Mesenchymal stem cell (in vitro differentiated cells and primary cell): ENCODE results near the gene C3orf20.
A peak's percentile ranks its signal among the peaks of the same experiment; 100 is the strongest.

ENCODE experiments used
- DNase-seq: peaks from one replicate; pipeline ENCODE4 v3.0.0-alpha.2; 2013
- H2AFZ ChIP-seq: one replicate; pipeline ENCODE4 v1.6.1; 2013; ENCODE audit warnings: low read depth, mild to moderate bottlenecking, control low read depth, inconsistent platforms, low read length, moderate library complexity
- H2AK5ac ChIP-seq: 2 replicates; pipeline ENCODE4 v1.6.1; 2013; ENCODE audit warnings: low read length, moderate library complexity, mild to moderate bottlenecking, inconsistent platforms; ENCODE audit not compliant: severe bottlenecking
- H2BK120ac ChIP-seq: one replicate; pipeline ENCODE4 v1.6.1; 2013; ENCODE audit warnings: low read depth, mild to moderate bottlenecking, inconsistent platforms, low read length, moderate library complexity
- H2BK12ac ChIP-seq, 2 experiments: one replicate each; pipeline ENCODE4 v1.6.1; 2013; ENCODE audit warnings: inconsistent platforms in 2 of 2, low read length in 2 of 2, mild to moderate bottlenecking in 2 of 2, moderate library complexity in 2 of 2, control low read depth in 1 of 2
- H2BK15ac ChIP-seq: one replicate; pipeline ENCODE4 v1.6.1; 2013; ENCODE audit warnings: mild to moderate bottlenecking, low read depth, inconsistent platforms; ENCODE audit not compliant: poor library complexity, severe bottlenecking
- H2BK5ac ChIP-seq: 2 replicates; pipeline ENCODE4 v1.6.1; 2013; ENCODE audit warnings: low read depth, mild to moderate bottlenecking, low read length, control low read depth, inconsistent platforms; ENCODE audit not compliant: poor library complexity, severe bottlenecking
- H3K14ac ChIP-seq, 2 experiments: one replicate each; pipeline ENCODE4 v1.6.1; 2013; ENCODE audit warnings: inconsistent platforms in 2 of 2, low read length in 2 of 2, control low read depth in 1 of 2, mild to moderate bottlenecking in 1 of 2, moderate library complexity in 1 of 2
- H3K18ac ChIP-seq, 2 experiments: one replicate each; pipeline ENCODE4 v1.6.1; 2013; ENCODE audit warnings: inconsistent platforms in 2 of 2, low read length in 2 of 2, control low read depth in 1 of 2, low read depth in 1 of 2, mild to moderate bottlenecking in 1 of 2
- H3K23ac ChIP-seq, 2 experiments: one replicate each; pipeline ENCODE4 v1.6.1; 2013; ENCODE audit warnings: inconsistent platforms in 2 of 2, low read length in 2 of 2, mild to moderate bottlenecking in 2 of 2, moderate library complexity in 2 of 2, control low read depth in 1 of 2
- H3K27ac ChIP-seq: 2 replicates; pipeline ENCODE4 v1.5.1; 2013; ENCODE audit warnings: mild to moderate bottlenecking, moderate library complexity, low read length, control low read depth, inconsistent platforms; ENCODE audit not compliant: poor library complexity, severe bottlenecking
- H3K27me3 ChIP-seq, 2 experiments: 2 replicates each; pipeline versions ENCODE4 v1.6.1 to v1.7.0; 2013; ENCODE audit warnings: low read length in 2 of 2, mild to moderate bottlenecking in 2 of 2, moderate library complexity in 2 of 2, control low read depth in 1 of 2, inconsistent platforms in 1 of 2; ENCODE audit not compliant: control insufficient read depth in 1 of 2, insufficient read depth in 1 of 2
- H3K36me3 ChIP-seq, 2 experiments: 2 replicates each; pipeline versions ENCODE4 v1.6.1 to v1.7.0; 2013; ENCODE audit warnings: low read length in 2 of 2, control low read depth in 1 of 2, inconsistent platforms in 1 of 2, low read depth in 1 of 2, mild to moderate bottlenecking in 1 of 2; ENCODE audit not compliant: insufficient read depth in 2 of 2, control insufficient read depth in 1 of 2
- H3K4ac ChIP-seq, 2 experiments: one replicate each; pipeline ENCODE4 v1.6.1; 2013; ENCODE audit warnings: inconsistent platforms in 2 of 2, low read length in 2 of 2, mild to moderate bottlenecking in 2 of 2, moderate library complexity in 2 of 2, control low read depth in 1 of 2, low read depth in 1 of 2
- H3K4me1 ChIP-seq: 2 replicates; pipeline ENCODE4 v1.6.1; 2013; ENCODE audit warnings: low read depth, low read length, control low read depth; ENCODE audit not compliant: control insufficient read depth, insufficient read depth
- H3K4me2 ChIP-seq: 2 replicates; pipeline ENCODE4 v1.6.1; 2013; ENCODE audit warnings: low read length, mild to moderate bottlenecking, inconsistent platforms; ENCODE audit not compliant: poor library complexity, severe bottlenecking
- H3K4me3 ChIP-seq, 2 experiments: 2 replicates each; pipeline versions ENCODE4 v1.5.1 to v1.7.0; 2013; ENCODE audit warnings: low read length in 2 of 2, mild to moderate bottlenecking in 2 of 2, control low read depth in 1 of 2, low read depth in 1 of 2; ENCODE audit not compliant: insufficient read depth in 1 of 2
- H3K79me1 ChIP-seq: replicated peaks from 2 replicates; pipeline ENCODE4 v1.6.1; 2013; ENCODE audit warnings: mild to moderate bottlenecking, control low read depth, low read length, inconsistent platforms; ENCODE audit not compliant: poor library complexity, severe bottlenecking
- H3K9ac ChIP-seq: 2 replicates; pipeline ENCODE4 v1.7.0; 2013; ENCODE audit warnings: mild to moderate bottlenecking, low read length, moderate library complexity
- H3K9me3 ChIP-seq: 2 replicates; pipeline ENCODE4 v1.7.0; 2013; ENCODE audit warnings: mild to moderate bottlenecking, low read length; ENCODE audit not compliant: control insufficient read depth
- H4K8ac ChIP-seq: one replicate; pipeline ENCODE4 v1.6.1; 2013; ENCODE audit warnings: inconsistent platforms, mild to moderate bottlenecking, low read length, moderate library complexity
- H4K91ac ChIP-seq: one replicate; pipeline ENCODE4 v1.6.1; 2013; ENCODE audit warnings: mild to moderate bottlenecking, low read length, inconsistent platforms
- WGBS: methylation state at CpG from one replicate; pipeline ENCODE4 v1.1.7; 2013; ENCODE audit warnings: mixed read lengths; 5-methylcytosine and 5-hydroxymethylcytosine counted together

The C3orf20 gene

GRCh38 chr3:14640157-14640562, 34.8 kb upstream of the C3orf20 start:
- no peak overlapping the region for H2BK12ac ChIP-seq
- no peaks in the 10 kb centered on the region for H3K36me3 ChIP-seq
- no peak for DNase-seq
- no peaks in the 10 kb centered on the region for H3K9me3 ChIP-seq
- no peak overlapping the region for H4K8ac ChIP-seq
- H2AFZ ChIP-seq = no peak overlapping the region
- 58% methylated on average over 10 of the region's 10 CpGs for WGBS
- H3K79me1 ChIP-seq = no peaks in the 10 kb centered on the region
- H2AK5ac ChIP-seq = no peak overlapping the region
- H3K23ac ChIP-seq = no peak overlapping the region
- peaks cover 44 to 74% of the 10 kb centered on the region in 2 experiments for H3K27me3 ChIP-seq
- peaks cover 5% of the 10 kb centered on the region for H3K4me1 ChIP-seq
- H2BK120ac ChIP-seq = no peak overlapping the region
- no peak overlapping the region for H3K4me3 ChIP-seq
- H3K14ac ChIP-seq = no peak overlapping the region
- no peak overlapping the region for H2BK15ac ChIP-seq
- no peak overlapping the region for H3K27ac ChIP-seq
- no peak overlapping the region for H3K18ac ChIP-seq
- H2BK5ac ChIP-seq = no peak overlapping the region
- no peak overlapping the region for H3K9ac ChIP-seq
- H3K4me2 ChIP-seq = no peak overlapping the region
- H3K4ac ChIP-seq = no peak overlapping the region
- H4K91ac ChIP-seq = no peak overlapping the region

- Histone ChIP-seq H4K8ac (no peak overlapping the region), H3K79me1 (no peaks in the 10 kb centered on the region), H2BK120ac (no peak overlapping the region), H2BK5ac (no peak overlapping the region), H3K27ac (no peak overlapping the region), H3K23ac (no peak overlapping the region), H2BK15ac (no peak overlapping the region), H3K9ac (no peak overlapping the region), H3K14ac (no peak overlapping the region), H4K91ac (no peak overlapping the region), H2AK5ac (no peak overlapping the region), H2BK12ac (no peak overlapping the region), H3K4ac (no peak overlapping the region), H3K9me3 (no peaks in the 10 kb centered on the region), H3K4me2 (no peak overlapping the region), H3K36me3 (no peaks in the 10 kb centered on the region), H2AFZ (no peak overlapping the region), H3K4me1 (peaks cover 5% of the 10 kb centered on the region), H3K27me3 (peaks cover 44 to 74% of the 10 kb centered on the region in 2 experiments), H3K18ac (no peak overlapping the region), H3K4me3 (no peak overlapping the region)
- WGBS = no CpG with 5 or more reads among the region's 2 CpGs
- DNase-seq = no peak
Observed at GRCh38 chr3:14640734-14641133, 34.2 kb upstream of the C3orf20 start.

- Histone ChIP-seq H3K14ac (no peak overlapping the region), H3K9me3 (no peaks in the 10 kb centered on the region), H3K27me3 (peaks cover 44 to 72% of the 10 kb centered on the region in 2 experiments), H3K4ac (no peak overlapping the region), H3K27ac (no peak overlapping the region), H2AK5ac (no peak overlapping the region), H2BK120ac (no peak overlapping the region), H3K18ac (no peak overlapping the region), H2BK15ac (no peak overlapping the region), H3K9ac (no peak overlapping the region), H2BK5ac (no peak overlapping the region), H3K4me3 (no peak overlapping the region), H3K79me1 (no peaks in the 10 kb centered on the region), H4K91ac (peak overlapping the region; percentile 22), H2BK12ac (no peak overlapping the region), H3K4me2 (no peak overlapping the region), H3K4me1 (peaks cover 5% of the 10 kb centered on the region), H2AFZ (no peak overlapping the region), H4K8ac (no peak overlapping the region), H3K23ac (no peak overlapping the region), H3K36me3 (no peaks in the 10 kb centered on the region)
- WGBS = 84% methylated on average over 4 of the region's 4 CpGs
- DNase-seq = no peak
Observed at GRCh38 chr3:14641346-14641745, 33.6 kb upstream of the C3orf20 start.

GRCh38 chr3:14645453-14645852, 29.5 kb upstream of the C3orf20 start:
- H3K4ac ChIP-seq = no peak overlapping the region
- no peak overlapping the region for H3K14ac ChIP-seq
- H3K4me3 ChIP-seq = no peak overlapping the region
- H2BK12ac ChIP-seq = no peak overlapping the region
- H2AFZ ChIP-seq = no peak overlapping the region
- H3K79me1 ChIP-seq = peaks cover 2% of the 10 kb centered on the region
- no peak overlapping the region for H4K91ac ChIP-seq
- no peak overlapping the region for H3K18ac ChIP-seq
- H2BK120ac ChIP-seq = no peak overlapping the region
- no peak overlapping the region for H2AK5ac ChIP-seq
- no peak overlapping the region for H2BK15ac ChIP-seq
- H2BK5ac ChIP-seq = no peak overlapping the region
- 92% methylated on average over 2 of the region's 5 CpGs for WGBS
- peaks cover 3% of the 10 kb centered on the region for H3K4me1 ChIP-seq
- no peak overlapping the region for H3K9ac ChIP-seq
- no peak for DNase-seq
- no peak overlapping the region for H3K27ac ChIP-seq
- H3K23ac ChIP-seq = no peak overlapping the region
- H3K27me3 ChIP-seq = peaks cover 27 to 40% of the 10 kb centered on the region in 2 experiments
- H3K4me2 ChIP-seq = no peak overlapping the region
- H4K8ac ChIP-seq = no peak overlapping the region
- H3K9me3 ChIP-seq = no peaks in the 10 kb centered on the region
- no peaks in the 10 kb centered on the region for H3K36me3 ChIP-seq
